AG10803 (cell line): Measurements from ENCODE around the gene CCDC18.
"Not testable (repeated sequence)": the region's sequence is repeated elsewhere in the genome, so short reads cannot be mapped to it uniquely, and the experiment has no call there.

Source experiments
- DNase-seq: peaks from one replicate; pipeline ENCODE4 v3.0.0; 2010; ENCODE audit warnings: low read depth
- H3K4me3 ChIP-seq: 2 replicates; pipeline ENCODE4 v1.5.1; 2011; ENCODE audit warnings: mild to moderate bottlenecking, low read length, control low read depth
- CTCF ChIP-seq: conservative IDR thresholded peaks from 2 replicates; pipeline ENCODE4 v1.5.1; 2011; ENCODE audit warnings: mild to moderate bottlenecking, low read length, control low read depth, inconsistent platforms

Gene CCDC18

GRCh38 chr1:93238425-93238824 lies 57.9 kb downstream of the CCDC18 start:
- no peak overlapping the region for H3K4me3 ChIP-seq
- TF ChIP-seq CTCF = no peak
- no peak for DNase-seq

GRCh38 chr1:93239863-93240262 lies 59.3 kb downstream of the CCDC18 start:
- no peak for DNase-seq
- H3K4me3 ChIP-seq = no peak overlapping the region
- TF ChIP-seq CTCF = no peak

- H3K4me3 ChIP-seq = not testable (repeated sequence)
These were observed 62.7 kb downstream of the CCDC18 start for GRCh38 chr1:93243233-93243632.

GRCh38 chr1:93244298-93245069 lies 64.0 kb downstream of the CCDC18 start:
- TF ChIP-seq CTCF = no peak
- no peak for DNase-seq
- no peak overlapping the region for H3K4me3 ChIP-seq

More at GRCh38 chr1:93243233-93243632, 62.7 kb downstream of the CCDC18 start:
- DNase-seq = not testable (repeated sequence)

- no peak for TF ChIP-seq CTCF
- no peak for DNase-seq
These were observed 71.4 kb downstream of the CCDC18 start for GRCh38 chr1:93251966-93252365.

GRCh38 chr1:93252598-93252997 lies 72.1 kb downstream of the CCDC18 start:
- no peak for TF ChIP-seq CTCF
- no peak for DNase-seq
- H3K4me3 ChIP-seq = no peak overlapping the region

More at GRCh38 chr1:93251966-93252365, 71.4 kb downstream of the CCDC18 start:
- H3K4me3 ChIP-seq = no peak overlapping the region

- TF ChIP-seq CTCF = no peak
- H3K4me3 ChIP-seq = no peak overlapping the region
- DNase-seq = no peak
These were observed 73.0 kb downstream of the CCDC18 start for GRCh38 chr1:93253516-93253915.
